ENCODE measurements around the gene NUDCD3.

DNA sequence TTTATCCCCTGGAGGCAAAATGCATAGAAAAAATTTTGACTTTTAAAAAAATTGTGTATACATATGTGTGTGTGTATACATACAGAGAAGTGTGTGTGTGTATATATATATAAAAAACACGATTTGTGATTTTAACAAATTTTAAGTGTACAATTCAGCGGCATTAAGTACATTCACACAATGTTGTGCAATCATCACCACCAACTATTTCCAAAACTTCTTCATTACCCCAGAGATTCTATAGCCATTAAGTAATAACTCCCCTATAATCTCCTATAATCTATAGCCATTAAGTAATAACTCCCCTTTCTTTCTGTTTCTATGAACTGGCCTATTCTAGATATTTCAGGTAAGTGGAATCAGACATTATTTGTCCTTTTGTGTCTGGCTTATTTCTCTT, 144.4 kb downstream of the NUDCD3 start:
- TF ChIP-seq, protein P1, sequence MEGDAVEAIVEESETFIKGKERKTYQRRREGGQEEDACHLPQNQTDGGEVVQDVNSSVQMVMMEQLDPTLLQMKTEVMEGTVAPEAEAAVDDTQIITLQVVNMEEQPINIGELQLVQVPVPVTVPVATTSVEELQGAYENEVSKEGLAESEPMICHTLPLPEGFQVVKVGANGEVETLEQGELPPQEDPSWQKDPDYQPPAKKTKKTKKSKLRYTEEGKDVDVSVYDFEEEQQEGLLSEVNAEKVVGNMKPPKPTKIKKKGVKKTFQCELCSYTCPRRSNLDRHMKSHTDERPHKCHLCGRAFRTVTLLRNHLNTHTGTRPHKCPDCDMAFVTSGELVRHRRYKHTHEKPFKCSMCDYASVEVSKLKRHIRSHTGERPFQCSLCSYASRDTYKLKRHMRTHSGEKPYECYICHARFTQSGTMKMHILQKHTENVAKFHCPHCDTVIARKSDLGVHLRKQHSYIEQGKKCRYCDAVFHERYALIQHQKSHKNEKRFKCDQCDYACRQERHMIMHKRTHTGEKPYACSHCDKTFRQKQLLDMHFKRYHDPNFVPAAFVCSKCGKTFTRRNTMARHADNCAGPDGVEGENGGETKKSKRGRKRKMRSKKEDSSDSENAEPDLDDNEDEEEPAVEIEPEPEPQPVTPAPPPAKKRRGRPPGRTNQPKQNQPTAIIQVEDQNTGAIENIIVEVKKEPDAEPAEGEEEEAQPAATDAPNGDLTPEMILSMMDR (IDR thresholded peaks at IDR 0.05; ENCODE audit: low read depth, low read length, poor library complexity, severe bottlenecking) = no peak
- TF ChIP-seq EZH2phosphoT487 (IDR thresholded peaks at IDR 0.05; ENCODE audit: borderline replicate concordance, low read length) = no peak
